Muscle of back (tissue), 13 donors: ENCODE data around the gene EIF3D. TPM values are rescaled to one million over a fixed set of nuclear protein-coding genes. Genes with fewer than 3 reads are reported as not detected.

Experiments used
- DNase-seq, 3 donors: peaks; one replicate each; pipeline versions ENCODE4 v3.0.0 to v3.0.0-alpha.2; 2013
- long read RNA-seq, 9 donors: transcript quantifications; one replicate each; lab custom pipeline, GENCODE V29; 2026
- polyA plus RNA-seq, 10 donors: library from polyadenylated mRNA; unstranded; fragments of 120-200 nt; gene quantifications; one replicate each; pipeline ENCODE4 v1.2.1, GENCODE V29; 2013; ENCODE audit not compliant: insufficient read length in 10 of 10

Gene EIF3D
- polyA plus RNA-seq: 100 to 1,000 TPM; 152 to 206 (median 174) TPM
- long read RNA-seq, donor 1, transcript EIF3D-209 (3 exons, 887 nt): minor isoform, 7 of 80 reads
- long read RNA-seq, donor 1, transcript EIF3D-201 (15 exons, 2,155 nt): major isoform, 25 of 80 reads
- long read RNA-seq, donor 1, partial matches to known transcripts: 36 of 80 reads
- long read RNA-seq, donor 1, other reads (novel, unspliced or antisense): 10 of 80 reads
- long read RNA-seq, donor 2, transcript EIF3D-209 (3 exons, 887 nt): minor isoform, 9 of 42 reads
- long read RNA-seq, donor 2, transcript EIF3D-201 (15 exons, 2,155 nt): major isoform, 25 of 42 reads
- long read RNA-seq, donor 2, partial matches to known transcripts: 0 of 42 reads
- long read RNA-seq, donor 2, other reads (novel, unspliced or antisense): 6 of 42 reads
- long read RNA-seq, donor 3: 0 reads
- long read RNA-seq, donor 4, transcript EIF3D-201 (15 exons, 2,155 nt): major isoform, 16 of 37 reads
- long read RNA-seq, donor 4, transcript EIF3D-209 (3 exons, 887 nt): minor isoform, 10 of 37 reads
- long read RNA-seq, donor 4, partial matches to known transcripts: 5 of 37 reads
- long read RNA-seq, donor 4, other reads (novel, unspliced or antisense): 6 of 37 reads
- long read RNA-seq, donor 5, transcript EIF3D-209 (3 exons, 887 nt): minor isoform, 13 of 70 reads
- long read RNA-seq, donor 5, transcript EIF3D-201 (15 exons, 2,155 nt): major isoform, 35 of 70 reads
- long read RNA-seq, donor 5, partial matches to known transcripts: 21 of 70 reads
- long read RNA-seq, donor 5, other reads (novel, unspliced or antisense): 0 of 70 reads
- long read RNA-seq, donor 6, transcript EIF3D-201 (15 exons, 2,155 nt): major isoform, 25 of 67 reads
- long read RNA-seq, donor 6, transcript EIF3D-209 (3 exons, 887 nt): minor isoform, 18 of 67 reads
- long read RNA-seq, donor 6, partial matches to known transcripts: 17 of 67 reads
- long read RNA-seq, donor 6, other reads (novel, unspliced or antisense): 7 of 67 reads
- long read RNA-seq, donor 7, transcript EIF3D-209 (3 exons, 887 nt): minor isoform, 6 of 43 reads
- long read RNA-seq, donor 7, transcript EIF3D-201 (15 exons, 2,155 nt): major isoform, 19 of 43 reads
- long read RNA-seq, donor 7, partial matches to known transcripts: 10 of 43 reads
- long read RNA-seq, donor 7, other reads (novel, unspliced or antisense): 7 of 43 reads
- long read RNA-seq, donor 8, transcript EIF3D-209 (3 exons, 887 nt): minor isoform, 14 of 63 reads
- long read RNA-seq, donor 8, transcript EIF3D-201 (15 exons, 2,155 nt): major isoform, 20 of 63 reads
- long read RNA-seq, donor 8, partial matches to known transcripts: 23 of 63 reads
- long read RNA-seq, donor 8, other reads (novel, unspliced or antisense): 5 of 63 reads
- long read RNA-seq, donor 9, partial matches to known transcripts: 0 of 4 reads
- long read RNA-seq, donor 9, other reads (novel, unspliced or antisense): 0 of 4 reads

DNA sequence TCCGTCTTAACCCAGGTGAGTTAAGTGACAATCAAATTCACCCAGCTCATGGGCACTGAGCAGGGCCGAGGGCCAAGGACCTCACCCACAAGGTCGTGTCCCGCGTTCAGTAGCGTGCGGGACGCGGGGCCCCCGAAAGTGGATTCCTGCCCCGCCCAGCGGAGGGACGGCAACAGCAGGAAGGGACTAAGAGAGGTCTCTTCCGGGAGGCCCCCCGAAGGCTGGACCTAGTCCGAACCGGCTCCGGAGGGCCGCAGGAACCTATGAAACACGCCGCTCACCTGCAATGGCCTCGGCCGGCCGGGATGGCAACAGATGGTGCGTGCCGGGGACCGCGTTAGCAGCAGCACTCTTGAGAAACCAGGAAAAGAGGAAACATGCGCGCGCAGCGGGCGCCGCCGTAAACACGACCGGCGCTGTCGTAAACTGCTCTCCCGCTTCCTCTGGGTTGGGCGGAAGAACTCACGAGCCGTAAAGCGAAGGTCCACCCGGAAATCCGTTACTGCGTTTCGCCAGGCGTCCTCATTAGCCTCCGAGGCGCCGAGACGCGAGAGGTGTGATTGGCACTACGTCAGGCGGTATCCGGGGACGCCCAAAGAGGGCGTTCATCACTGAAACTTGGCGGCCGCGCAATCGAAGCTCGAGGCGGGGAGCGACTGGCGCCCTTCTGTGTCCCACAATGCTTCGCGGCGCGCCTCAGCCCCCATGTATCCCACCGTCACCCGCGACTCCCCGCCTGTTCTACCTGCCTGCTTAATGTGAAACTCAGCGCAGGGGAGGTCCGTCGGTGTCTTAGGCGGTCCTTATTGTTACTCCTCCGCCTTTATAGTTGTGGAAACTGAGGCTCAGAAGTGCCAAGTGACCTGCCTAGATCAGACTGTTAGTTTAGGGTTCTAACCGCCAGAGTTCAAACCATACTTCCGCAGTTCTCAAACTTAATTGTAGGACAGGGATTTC lies at the start of gene EIF3D:
TSS of gene EIF3D (minus strand) at position 372 of the 957 bp plus-strand sequence. CDS start 3,045 bp downstream, outside the sequence.
- peak; percentile 99 to 100 (median 99) for DNase-seq

- DNase-seq: no peak
Observed at GRCh38 chr22:36578619-36579018, 49.7 kb upstream of the EIF3D start.

- peak in 1 of 3 donors; percentile 86 for DNase-seq
Observed at GRCh38 chr22:36577019-36577418, 48.1 kb upstream of the EIF3D start.

DNA sequence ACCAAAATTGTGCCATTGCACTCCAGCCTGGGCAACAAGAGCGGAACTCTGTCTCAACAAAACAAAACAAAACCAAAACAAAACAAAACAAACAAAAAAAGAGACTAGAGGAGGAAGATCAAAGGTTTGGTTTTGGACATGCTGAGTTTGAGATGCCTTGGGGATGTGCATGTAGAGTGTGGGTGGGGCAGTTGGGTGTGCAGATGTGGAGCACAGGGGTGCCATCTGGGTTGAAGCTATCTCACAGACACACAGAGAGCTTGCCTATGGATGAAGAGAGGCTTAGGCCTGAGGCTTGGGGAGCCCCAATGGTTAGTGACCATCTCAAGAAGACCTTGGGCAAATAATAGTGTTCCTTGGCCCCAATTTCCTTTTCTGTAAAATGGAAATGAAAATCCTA lies 45.8 kb upstream of the EIF3D start:
- no peak for DNase-seq

DNA sequence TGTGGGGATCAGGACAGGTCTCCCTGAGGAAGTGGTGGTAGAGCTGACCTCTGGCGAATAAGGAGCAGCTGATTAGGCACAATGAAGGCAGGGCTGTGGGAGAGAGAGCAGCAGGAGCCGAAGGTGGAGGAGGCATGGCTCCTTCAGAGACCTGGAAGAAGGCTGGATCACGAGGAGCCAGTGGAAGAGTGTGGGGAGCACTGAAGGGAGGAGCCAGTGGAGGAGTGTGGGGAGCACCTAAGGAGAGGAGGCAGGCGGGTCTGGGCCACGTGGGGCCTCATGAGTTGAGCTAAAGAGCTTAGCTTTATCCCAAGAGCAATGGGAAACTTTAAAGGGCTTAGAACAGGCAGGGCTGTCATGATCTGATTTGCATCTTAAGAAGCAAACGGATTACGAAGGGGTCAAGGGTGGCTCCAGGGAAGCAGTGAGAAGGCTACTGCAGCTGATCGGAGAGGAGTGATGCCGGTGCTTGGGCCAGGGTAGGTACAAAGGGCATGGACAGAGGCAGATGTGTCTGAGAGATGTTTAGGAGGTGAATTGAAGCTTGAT lies 44.9 kb upstream of the EIF3D start:
- no peak for DNase-seq

DNA sequence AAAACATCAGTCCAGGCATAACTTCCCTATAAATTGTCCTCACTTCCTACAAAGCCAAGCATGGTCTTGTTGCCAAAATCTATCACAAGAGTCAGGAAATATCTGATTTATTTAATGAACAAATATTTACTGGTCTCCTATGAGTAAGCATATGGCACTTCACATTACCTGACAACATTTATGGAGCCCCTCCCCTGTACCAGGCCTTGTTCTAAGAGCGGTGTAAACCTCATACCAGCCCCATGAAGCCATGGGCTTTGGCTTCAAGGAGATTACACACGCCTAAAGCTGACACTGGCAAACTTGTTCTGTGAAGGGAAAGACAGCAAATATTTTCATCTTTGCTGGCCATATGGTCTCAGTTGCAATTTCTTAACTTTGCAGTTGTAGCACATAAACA lies 43.0 kb upstream of the EIF3D start:
- no peak for DNase-seq

DNA sequence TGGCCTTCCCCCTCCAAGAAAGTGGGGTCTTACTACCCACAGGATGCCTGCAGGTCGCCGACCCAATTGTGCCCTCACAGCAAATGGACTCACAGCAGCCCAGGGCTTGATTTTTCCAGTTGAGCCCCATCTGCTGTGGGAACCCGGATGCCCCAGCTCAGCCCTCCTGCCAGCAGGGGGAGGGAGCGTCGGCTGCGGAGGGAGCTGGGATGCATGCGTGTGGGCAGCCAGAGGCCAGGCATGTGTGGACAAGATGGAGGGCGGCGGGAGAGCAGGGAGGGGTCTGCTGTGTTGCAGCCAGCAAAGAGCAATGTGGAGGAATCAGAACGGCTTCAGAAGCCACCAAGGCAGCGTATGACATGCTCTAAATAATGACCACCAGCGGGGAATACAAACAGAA lies 41.0 kb upstream of the EIF3D start:
- DNase-seq: no peak

- DNase-seq: no peak
Observed at GRCh38 chr22:36568846-36569245, 39.9 kb upstream of the EIF3D start.

- DNase-seq: no peak
Observed at GRCh38 chr22:36566720-36567119, 37.8 kb upstream of the EIF3D start.

DNA sequence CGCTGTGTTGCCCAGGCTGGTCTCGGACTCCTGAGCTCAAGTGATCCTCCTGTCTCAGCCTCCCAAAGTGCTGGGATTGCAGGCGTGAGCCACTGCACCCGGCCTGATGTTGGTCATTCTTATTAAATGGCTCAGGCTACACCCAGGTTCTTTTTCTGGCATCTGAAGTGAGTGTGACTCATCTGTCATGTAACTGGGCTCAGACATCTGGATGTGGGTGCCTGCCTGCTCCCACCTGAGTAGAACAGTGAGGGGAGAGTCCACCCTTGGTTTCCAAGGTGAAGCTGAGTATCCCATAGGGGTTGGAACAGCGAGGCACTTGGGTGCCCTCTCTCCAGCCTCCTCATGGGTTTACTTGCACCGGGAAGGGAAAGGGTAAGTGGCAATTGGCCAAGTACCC lies 36.7 kb upstream of the EIF3D start:
- DNase-seq: no peak

- no peak for DNase-seq
Observed at GRCh38 chr22:36565159-36565507, 36.2 kb upstream of the EIF3D start.

- DNase-seq: peak in 2 of 3 donors; percentile 34 to 35
Observed at GRCh38 chr22:36564422-36565158, 35.6 kb upstream of the EIF3D start.

GRCh38 chr22:36563898-36564297 lies 34.9 kb upstream of the EIF3D start:
- no peak for DNase-seq

DNA sequence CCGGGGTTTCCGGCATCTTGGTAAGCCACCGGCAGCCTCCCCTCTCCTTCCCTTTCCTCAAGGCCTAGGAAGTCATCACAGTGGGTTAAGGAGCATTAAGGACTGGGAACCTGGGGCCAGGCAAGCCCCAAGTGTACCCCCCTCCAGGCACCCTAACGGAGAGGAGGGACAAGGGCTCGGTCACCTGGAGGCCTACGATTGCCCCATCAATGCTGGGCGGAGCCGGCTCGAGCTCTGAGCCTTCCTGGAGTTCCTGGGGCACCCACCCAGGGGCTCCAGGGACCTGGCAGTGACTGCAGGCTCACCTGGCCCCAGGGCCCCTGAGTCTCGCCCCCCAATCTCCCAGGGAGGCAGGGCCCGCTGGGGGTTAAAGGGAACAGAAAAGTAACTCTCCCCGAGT lies 34.5 kb upstream of the EIF3D start:
- DNase-seq: no peak

DNA sequence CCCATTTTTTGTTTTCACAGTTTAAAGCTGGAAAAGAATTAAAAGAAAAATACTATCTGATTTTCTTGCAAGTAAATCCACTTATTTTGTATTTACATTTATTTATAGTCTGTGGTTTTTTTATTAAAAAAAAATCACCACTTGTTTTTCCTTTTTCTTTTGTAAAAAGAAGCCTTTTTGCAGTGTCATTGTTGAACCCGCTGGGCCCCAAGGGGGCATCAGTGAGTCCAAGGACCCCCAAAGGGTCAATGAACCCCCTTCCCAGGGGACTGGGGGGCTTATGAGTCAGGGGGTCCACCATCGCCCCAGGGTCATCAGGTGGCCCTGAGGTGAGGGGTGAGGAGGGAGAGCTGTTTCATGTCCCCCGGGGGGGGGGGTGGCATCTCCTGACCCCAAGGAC lies 34.0 kb upstream of the EIF3D start:
- DNase-seq: no peak

DNA sequence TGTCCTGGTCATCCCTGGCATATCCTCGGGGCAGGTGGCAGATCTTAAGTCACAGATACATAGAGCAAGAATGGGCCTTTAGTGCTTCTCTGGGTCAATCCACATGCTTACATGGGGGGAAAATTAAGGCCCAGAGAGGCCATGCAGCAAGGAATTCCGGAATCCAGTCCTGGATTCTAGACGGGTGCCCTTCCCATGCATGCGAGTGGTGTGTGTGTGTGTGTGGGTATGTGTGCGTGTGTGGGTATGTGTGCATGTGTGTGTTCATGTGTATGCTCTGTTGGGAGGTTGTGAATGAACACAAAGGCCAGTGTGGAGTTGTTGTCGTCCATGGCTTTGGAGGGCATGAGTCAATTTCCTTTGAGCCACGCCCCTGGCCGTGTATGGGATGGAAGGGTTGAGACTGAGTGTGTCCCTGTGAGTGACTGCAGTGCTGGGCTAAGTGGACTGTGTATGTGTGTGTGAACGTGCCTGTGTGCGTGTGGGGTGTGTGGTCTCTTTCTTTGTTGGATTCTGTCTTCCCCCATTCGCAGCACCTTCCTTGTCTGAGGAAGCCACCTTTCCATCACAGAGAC lies 33.4 kb upstream of the EIF3D start:
- DNase-seq: no peak

GRCh38 chr22:36561291-36561811 lies 32.4 kb upstream of the EIF3D start:
- no peak for DNase-seq

GRCh38 chr22:36560001-36560400 lies 31.0 kb upstream of the EIF3D start:
- DNase-seq: no peak

- DNase-seq: no peak
Observed at GRCh38 chr22:36554098-36554497, 25.1 kb upstream of the EIF3D start.
